Astrocyte (in vitro differentiated cells and primary cell): ENCODE data around the gene TRAPPC10. TPM values are rescaled to one million over a fixed set of nuclear protein-coding genes. Genes with fewer than 3 reads are reported as not detected.

ENCODE experiments used
- DNase-seq: peaks from one replicate; pipeline ENCODE4 v3.0.0-alpha.2; 2010; ENCODE audit warnings: low read depth
- FAIRE-seq: peaks from 2 replicates; lab custom pipeline; 2011; peaks lifted over from hg19 to GRCh38; lab: Jason Lieb, UNC
- H2AFZ ChIP-seq: 2 replicates; pipeline ENCODE4 v1.6.0; 2012; ENCODE audit warnings: low read depth, low read length, inconsistent platforms
- H3K27ac ChIP-seq: 2 replicates; pipeline ENCODE4 v1.5.1; 2011; ENCODE audit warnings: low read depth, low read length, inconsistent platforms
- H3K27me3 ChIP-seq: 2 replicates; pipeline ENCODE4 v1.6.0; 2011; ENCODE audit warnings: low read length, inconsistent platforms; ENCODE audit not compliant: insufficient read depth
- H3K36me3 ChIP-seq: 2 replicates; pipeline ENCODE4 v1.5.1; 2011; ENCODE audit warnings: low read length, inconsistent platforms; ENCODE audit not compliant: insufficient read depth
- H3K4me1 ChIP-seq: 2 replicates; pipeline ENCODE4 v1.5.1; 2011; ENCODE audit warnings: low read length, inconsistent platforms; ENCODE audit not compliant: insufficient read depth
- H3K4me2 ChIP-seq: 2 replicates; pipeline ENCODE4 v1.6.0; 2012; ENCODE audit warnings: low read length, inconsistent platforms
- H3K4me3 ChIP-seq: 2 replicates; pipeline ENCODE4 v1.5.1; 2011; ENCODE audit warnings: low read depth, mild to moderate bottlenecking, low read length, inconsistent platforms; ENCODE audit not compliant: insufficient read depth
- H3K79me2 ChIP-seq: 2 replicates; pipeline ENCODE4 v1.6.0; 2012; ENCODE audit warnings: mild to moderate bottlenecking, low read length, inconsistent platforms; ENCODE audit not compliant: insufficient read depth
- H3K9ac ChIP-seq: 2 replicates; pipeline ENCODE4 v1.6.0; 2012; ENCODE audit warnings: mild to moderate bottlenecking, low read length, inconsistent platforms
- H3K9me3 ChIP-seq: 2 replicates; pipeline ENCODE4 v1.5.1; 2012; ENCODE audit warnings: low read depth, mild to moderate bottlenecking, low read length, inconsistent platforms; ENCODE audit not compliant: insufficient read depth
- H4K20me1 ChIP-seq: 2 replicates; pipeline ENCODE4 v1.6.0; 2012; ENCODE audit warnings: low read length, inconsistent platforms; ENCODE audit not compliant: insufficient read depth
- H3K27ac Mint-ChIP-seq: one replicate; pipeline ENCODE4 v1.8.0; 2021; ENCODE audit warnings: mild to moderate bottlenecking, mixed read lengths; ENCODE audit not compliant: unreplicated experiment
- H3K27me3 Mint-ChIP-seq: one replicate; pipeline ENCODE4 v1.8.0; 2021; ENCODE audit warnings: low read depth, mixed read lengths; ENCODE audit not compliant: unreplicated experiment
- H3K36me3 Mint-ChIP-seq: one replicate; pipeline ENCODE4 v1.8.0; 2021; ENCODE audit warnings: low read depth, mixed read lengths; ENCODE audit not compliant: unreplicated experiment
- H3K4me1 Mint-ChIP-seq: one replicate; pipeline ENCODE4 v1.8.0; 2021; ENCODE audit warnings: low read depth, mixed read lengths; ENCODE audit not compliant: unreplicated experiment
- H3K4me3 Mint-ChIP-seq: one replicate; pipeline ENCODE4 v1.8.0; 2021; ENCODE audit warnings: mild to moderate bottlenecking, moderate library complexity, mixed read lengths; ENCODE audit not compliant: unreplicated experiment
- H3K9me3 Mint-ChIP-seq: one replicate; pipeline ENCODE4 v1.8.0; 2021; ENCODE audit warnings: mild to moderate bottlenecking, mixed read lengths; ENCODE audit not compliant: unreplicated experiment
- EZH2 ChIP-seq: IDR thresholded peaks from 2 replicates; pipeline ENCODE4 v1.6.1; 2012; ENCODE audit warnings: mild to moderate bottlenecking, low read length, inconsistent platforms; ENCODE audit not compliant: insufficient read depth
- total RNA-seq: library from RNA; stranded (reverse); gene quantifications from 2 replicates; pipeline ENCODE4 v1.2.1, GENCODE V29; 2021
- TF ChIP-seq, protein P1 (sequence below): IDR thresholded peaks from 2 replicates; pipeline ENCODE4 v1.5.1; 2011; ENCODE audit warnings: low read depth, mild to moderate bottlenecking, inconsistent platforms, low read length, moderate library complexity; ENCODE audit not compliant: insufficient read depth

TRAPPC10 gene
- total RNA-seq, 1 donor from 2014 or later = 45.7 TPM

DNA sequence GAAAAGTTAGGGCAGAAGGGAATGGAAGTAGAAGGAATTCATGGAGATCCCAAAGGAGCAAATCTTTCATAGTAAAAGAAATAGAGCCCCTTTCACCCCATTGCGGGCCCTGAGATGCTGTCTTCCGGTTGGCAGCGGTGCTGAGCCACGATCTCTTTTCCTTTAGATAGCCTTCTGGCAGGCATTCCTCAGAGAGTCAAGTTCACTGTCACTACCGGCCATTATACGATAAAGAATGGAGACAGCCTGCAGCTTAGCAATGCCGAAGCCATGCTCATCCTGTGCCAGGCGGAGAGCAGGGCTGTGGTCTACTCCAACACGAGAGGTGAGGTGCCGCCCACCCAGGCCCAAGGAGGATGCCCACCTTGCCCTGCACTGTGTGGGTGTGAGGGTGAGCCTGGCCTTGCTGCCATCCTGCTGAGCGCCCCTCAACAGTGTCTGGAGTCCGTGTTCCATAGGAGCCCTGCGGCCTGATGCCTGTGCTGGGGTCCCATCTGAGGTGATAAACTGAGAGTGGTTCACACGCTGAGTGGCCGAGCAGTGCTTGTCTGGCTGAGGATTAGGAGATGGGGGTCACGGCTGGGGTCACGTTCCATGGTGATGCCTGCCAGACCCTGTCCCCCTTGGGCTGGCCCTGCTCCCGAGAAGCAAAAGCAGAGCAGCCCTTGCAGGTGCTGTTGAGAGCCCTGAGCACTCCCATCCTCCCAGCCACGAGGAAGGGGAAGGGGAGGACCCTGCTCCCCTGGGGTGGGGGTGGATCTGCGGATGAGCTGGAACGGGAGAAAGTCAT, 74.7 kb downstream of the TRAPPC10 start:
- H3K36me3 Mint-ChIP-seq = peaks cover 23% of the 10 kb centered on the region
- no peaks in the 10 kb centered on the region for H3K4me1 ChIP-seq
- DNase-seq (no peak), FAIRE-seq (no peak)
- no peak overlapping the region for H3K4me3 Mint-ChIP-seq
- peaks cover 40% of the 10 kb centered on the region for H3K36me3 ChIP-seq
- H3K27ac ChIP-seq = no peak overlapping the region
- H3K9me3 ChIP-seq = no peaks in the 10 kb centered on the region
- H3K4me3 ChIP-seq = no peak overlapping the region
- TF ChIP-seq EZH2 = no peak
- TF ChIP-seq, protein P1, sequence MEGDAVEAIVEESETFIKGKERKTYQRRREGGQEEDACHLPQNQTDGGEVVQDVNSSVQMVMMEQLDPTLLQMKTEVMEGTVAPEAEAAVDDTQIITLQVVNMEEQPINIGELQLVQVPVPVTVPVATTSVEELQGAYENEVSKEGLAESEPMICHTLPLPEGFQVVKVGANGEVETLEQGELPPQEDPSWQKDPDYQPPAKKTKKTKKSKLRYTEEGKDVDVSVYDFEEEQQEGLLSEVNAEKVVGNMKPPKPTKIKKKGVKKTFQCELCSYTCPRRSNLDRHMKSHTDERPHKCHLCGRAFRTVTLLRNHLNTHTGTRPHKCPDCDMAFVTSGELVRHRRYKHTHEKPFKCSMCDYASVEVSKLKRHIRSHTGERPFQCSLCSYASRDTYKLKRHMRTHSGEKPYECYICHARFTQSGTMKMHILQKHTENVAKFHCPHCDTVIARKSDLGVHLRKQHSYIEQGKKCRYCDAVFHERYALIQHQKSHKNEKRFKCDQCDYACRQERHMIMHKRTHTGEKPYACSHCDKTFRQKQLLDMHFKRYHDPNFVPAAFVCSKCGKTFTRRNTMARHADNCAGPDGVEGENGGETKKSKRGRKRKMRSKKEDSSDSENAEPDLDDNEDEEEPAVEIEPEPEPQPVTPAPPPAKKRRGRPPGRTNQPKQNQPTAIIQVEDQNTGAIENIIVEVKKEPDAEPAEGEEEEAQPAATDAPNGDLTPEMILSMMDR = no peak
- H3K9me3 Mint-ChIP-seq = no peaks in the 10 kb centered on the region
- no peak overlapping the region for H2AFZ ChIP-seq
- H3K4me2 ChIP-seq = no peak overlapping the region
- peaks cover 65% of the 10 kb centered on the region for H4K20me1 ChIP-seq
- H3K4me1 Mint-ChIP-seq = no peaks in the 10 kb centered on the region
- no peaks in the 10 kb centered on the region for H3K27me3 Mint-ChIP-seq
- H3K27me3 ChIP-seq = no peaks in the 10 kb centered on the region
- no peak overlapping the region for H3K9ac ChIP-seq
- peaks cover 4% of the 10 kb centered on the region for H3K79me2 ChIP-seq
- H3K27ac Mint-ChIP-seq = no peak overlapping the region

DNA sequence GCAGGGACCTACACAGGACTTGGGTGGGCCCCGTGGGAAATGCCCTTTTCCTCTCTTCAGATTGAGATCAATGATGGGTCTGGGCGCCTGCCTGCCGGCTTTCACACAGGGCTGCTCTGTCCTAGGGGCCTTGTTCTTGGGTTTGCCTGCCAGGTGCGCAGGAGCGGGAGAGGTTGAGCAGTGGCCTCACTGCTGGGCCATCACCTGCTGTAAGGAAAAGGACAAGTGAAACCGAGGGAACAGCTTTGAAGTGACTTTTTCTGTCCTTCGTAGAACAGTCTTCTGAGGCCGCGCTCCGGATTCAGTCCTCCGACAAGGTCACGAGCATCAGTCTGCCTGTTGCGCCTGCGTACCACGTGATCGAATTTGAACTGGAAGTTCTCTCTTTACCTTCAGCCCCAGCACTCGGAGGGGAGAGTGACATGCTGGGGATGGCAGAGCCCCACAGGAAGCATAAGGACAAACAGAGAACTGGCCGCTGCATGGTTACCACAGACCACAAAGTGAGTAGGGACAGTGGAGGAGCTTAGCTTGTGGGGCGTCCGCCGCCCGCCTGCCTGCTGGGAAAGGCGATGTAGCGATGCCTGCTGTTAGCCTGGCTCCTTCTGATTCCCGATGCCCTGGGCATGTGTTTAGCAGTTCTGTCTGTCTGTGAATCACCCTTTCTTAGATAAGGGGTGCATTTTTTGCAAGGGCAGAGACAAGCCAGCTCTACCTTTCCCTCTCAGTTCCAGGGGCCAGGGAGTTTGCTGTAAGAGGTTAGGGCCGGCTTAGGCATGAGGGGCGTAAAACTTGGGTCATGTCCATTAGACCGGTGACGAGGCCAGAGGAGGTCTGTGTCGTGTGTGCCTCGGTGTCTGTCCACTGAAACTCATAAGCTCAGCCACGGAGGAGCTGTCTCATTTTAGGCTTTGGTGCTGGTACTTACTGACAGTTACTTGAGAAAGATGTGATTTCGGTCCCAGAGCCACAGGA, 75.6 kb downstream of the TRAPPC10 start:
- FAIRE-seq = no peak
- H3K4me1 Mint-ChIP-seq = no peaks in the 10 kb centered on the region
- Histone ChIP-seq H3K4me3 (no peak overlapping the region), H3K4me2 (no peak overlapping the region), H3K9me3 (no peaks in the 10 kb centered on the region), H3K36me3 (peaks cover 38% of the 10 kb centered on the region), H2AFZ (no peak overlapping the region), H3K9ac (no peak overlapping the region), H4K20me1 (peaks cover 65% of the 10 kb centered on the region), H3K4me1 (no peaks in the 10 kb centered on the region), H3K27ac (no peak overlapping the region), H3K79me2 (peaks cover 4% of the 10 kb centered on the region), H3K27me3 (no peaks in the 10 kb centered on the region)
- DNase-seq = no peak
- H3K27me3 Mint-ChIP-seq = no peaks in the 10 kb centered on the region
- H3K27ac Mint-ChIP-seq = no peak overlapping the region
- no peak overlapping the region for H3K4me3 Mint-ChIP-seq
- H3K36me3 Mint-ChIP-seq = peaks cover 20% of the 10 kb centered on the region
- TF ChIP-seq, protein P1 = no peak
- TF ChIP-seq EZH2 = no peak
- H3K9me3 Mint-ChIP-seq = no peaks in the 10 kb centered on the region
